ENCODE measurements around the gene UNC5A.

The UNC5A gene

DNA sequence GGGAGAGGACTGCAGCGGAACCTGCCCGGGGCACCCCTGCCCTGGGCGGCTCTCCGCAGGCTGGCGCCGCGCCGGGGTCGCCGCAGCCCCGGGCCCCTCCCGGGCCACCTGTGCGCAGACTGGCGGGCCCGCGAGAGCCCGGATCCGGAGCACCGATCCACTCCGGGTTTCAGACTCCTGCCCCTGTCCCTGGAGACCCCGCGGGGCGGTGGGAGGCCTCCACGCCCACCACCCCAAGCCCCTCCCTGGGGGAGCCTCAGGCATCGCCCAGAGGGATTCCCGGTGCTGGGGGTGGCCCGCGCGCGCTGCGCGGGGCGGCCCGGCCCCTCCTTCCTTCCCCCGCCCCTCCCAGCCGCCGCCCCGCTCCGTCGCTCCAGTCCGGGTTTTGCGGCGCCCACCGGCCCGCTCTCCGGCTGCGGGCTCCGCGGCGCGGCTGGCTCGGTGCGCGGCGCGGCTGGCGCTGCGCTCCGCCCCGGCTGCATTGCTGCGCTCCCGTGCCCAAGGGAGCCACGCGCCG lies at the start of gene UNC5A:
TSS of gene UNC5A (plus strand) at position 479 of the 517 bp plus-strand sequence. CDS start 192 bp downstream, outside the sequence.
- peak; percentile 9 for DNase-seq

GRCh38 chr5:176761755-176762154 lies 48.6 kb upstream of the UNC5A start:
- DNase-seq: no peak

DNA sequence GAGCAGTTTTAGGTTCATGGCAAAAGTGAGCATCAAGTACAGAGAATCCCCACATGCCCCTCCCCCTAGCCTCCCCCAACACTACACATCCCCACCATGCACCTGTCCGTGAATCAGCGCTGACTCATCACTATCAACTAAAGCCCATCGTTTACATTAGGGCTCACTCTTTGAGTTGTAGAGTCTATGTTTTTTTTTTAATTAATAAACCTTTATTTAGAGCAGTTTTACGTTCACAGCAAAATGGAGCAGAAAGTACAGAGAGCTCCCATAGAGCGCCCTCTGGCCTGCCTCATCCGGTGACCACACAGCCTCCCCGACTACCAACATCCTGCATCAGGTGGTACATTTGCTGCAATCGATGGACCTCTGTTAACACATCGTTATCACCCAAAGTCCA lies 47.9 kb upstream of the UNC5A start:
- DNase-seq: no peak

- DNase-seq: no peak
Observed at GRCh38 chr5:176765687-176766086, 44.7 kb upstream of the UNC5A start.

- no peak for DNase-seq
Observed at GRCh38 chr5:176768174-176768970, 42.0 kb upstream of the UNC5A start.

DNA sequence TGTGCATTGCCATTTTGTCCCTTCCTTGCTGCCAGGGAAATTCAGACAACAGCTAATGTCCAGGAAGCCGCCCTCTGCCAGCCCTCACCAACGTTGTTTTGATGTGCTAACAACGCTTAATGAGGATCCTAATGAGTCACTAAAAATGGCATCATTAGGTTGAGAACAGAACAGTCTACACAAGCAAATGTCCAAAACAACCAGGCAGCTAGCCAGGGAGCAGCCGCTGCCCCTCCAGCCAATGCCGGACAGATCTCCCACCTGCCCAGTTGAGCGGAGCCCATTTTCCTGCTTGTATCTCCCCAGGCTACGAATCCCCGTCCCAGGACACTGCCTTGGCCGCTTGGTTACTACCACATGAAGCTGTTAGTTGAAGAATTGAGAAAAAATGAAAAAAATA lies 40.4 kb upstream of the UNC5A start:
- no peak for DNase-seq

DNA sequence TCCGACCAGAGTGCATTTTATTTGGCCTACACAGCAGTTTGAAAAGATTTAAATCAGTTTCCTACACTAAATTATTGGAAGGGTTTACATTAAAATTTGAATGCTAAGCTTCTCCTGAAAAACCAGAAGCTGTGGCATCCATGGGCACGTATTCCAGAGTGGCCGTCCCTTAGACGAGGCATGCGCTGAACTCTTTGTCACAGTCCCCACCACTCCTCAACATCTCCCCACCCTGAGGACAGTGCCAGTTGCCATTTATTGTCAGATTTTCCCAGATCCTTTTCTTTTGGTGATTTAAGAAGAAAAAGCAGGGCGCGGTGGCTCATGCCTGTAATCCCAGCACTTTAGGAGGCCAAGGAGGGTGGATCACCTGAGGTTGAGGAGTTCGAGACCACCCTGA lies 39.9 kb upstream of the UNC5A start:
- DNase-seq: no peak

DNA sequence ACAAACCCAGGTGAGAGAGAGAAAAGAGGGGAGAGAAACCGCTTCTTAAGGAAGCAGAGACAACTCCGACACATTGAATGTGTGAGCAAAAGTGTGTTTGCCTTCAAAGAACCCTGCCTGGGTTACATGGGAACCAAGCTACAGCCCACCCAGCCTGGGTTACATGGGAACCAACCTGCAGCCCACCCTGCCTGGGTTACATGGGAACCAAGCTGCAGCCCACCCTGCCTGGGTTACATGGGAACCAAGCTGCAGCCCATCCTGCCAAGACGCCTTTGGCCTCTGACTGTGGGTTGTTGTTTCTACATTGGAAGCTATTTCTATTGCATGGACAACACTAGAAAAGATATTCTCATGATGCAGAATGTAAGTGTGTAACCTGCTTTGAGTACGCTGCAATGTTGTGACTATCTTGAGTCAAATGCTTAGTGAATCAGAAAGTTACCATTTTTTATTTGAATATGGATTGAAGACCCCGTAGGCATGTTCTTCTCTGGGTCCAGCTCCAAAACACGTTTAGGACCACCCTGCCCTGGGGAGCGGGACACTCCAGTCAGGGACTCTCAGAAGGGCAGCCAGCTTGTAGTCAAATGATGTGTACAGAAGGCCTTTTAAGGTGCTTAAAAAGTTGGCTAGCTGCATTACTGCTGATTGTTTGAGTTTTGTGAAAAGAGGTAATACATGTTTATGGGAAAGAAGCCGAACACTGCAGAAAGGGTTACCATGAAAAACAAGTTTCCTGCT lies 39.1 kb upstream of the UNC5A start:
- DNase-seq: no peak

- DNase-seq: no peak
Observed at GRCh38 chr5:176772271-176773210, 37.8 kb upstream of the UNC5A start.

DNA sequence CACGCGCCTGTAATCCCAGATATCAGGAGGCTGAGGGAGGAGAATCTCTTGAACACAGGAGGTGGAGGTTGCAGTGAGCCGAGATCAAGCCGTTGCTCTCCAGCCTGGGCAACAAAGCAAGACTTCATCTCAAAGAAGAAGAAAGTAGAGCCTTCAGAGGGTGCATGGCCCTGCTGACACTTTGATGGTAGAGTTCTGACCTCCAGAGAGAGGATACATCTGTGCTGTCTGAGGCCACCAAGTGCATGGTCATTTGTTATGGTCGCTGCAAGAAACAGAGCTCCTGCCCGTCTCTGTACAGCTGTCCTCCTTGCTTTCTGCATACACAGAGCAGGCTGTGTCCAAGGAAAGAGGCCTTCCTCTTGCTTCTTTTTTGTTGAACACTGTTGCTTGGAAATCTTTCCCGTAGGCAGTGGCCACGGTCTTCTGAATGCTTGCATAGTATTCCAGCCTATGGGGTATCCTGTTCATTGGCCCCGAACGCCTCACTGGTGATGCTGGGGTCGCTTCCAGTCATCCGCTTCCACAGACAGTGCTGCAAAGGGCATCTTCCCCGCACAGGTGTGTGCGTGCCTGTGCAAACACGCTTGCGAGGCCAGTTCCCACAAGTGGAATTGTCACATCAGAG lies 36.8 kb upstream of the UNC5A start:
- no peak for DNase-seq

- no peak for DNase-seq
Observed at GRCh38 chr5:176774216-176775171, 35.9 kb upstream of the UNC5A start.

DNA sequence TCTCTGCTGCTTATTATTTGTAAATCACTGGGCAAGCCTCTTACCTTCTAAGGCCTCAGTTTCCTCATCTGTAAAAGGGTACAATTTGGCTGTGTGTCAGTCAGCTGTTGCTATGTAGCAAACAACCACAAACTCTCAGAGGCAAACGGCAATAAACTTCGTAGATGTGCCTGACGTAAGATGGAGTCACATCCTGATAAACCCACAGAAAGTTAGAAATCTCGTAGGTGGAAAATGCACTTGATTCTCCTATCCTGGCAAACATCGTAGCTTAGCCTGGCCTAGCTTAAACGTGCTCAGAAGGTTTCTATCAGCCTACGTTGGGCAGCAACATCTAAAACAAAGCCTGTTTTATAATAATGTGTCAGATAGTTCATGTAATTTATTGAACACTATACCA lies 35.0 kb upstream of the UNC5A start:
- DNase-seq: no peak

DNA sequence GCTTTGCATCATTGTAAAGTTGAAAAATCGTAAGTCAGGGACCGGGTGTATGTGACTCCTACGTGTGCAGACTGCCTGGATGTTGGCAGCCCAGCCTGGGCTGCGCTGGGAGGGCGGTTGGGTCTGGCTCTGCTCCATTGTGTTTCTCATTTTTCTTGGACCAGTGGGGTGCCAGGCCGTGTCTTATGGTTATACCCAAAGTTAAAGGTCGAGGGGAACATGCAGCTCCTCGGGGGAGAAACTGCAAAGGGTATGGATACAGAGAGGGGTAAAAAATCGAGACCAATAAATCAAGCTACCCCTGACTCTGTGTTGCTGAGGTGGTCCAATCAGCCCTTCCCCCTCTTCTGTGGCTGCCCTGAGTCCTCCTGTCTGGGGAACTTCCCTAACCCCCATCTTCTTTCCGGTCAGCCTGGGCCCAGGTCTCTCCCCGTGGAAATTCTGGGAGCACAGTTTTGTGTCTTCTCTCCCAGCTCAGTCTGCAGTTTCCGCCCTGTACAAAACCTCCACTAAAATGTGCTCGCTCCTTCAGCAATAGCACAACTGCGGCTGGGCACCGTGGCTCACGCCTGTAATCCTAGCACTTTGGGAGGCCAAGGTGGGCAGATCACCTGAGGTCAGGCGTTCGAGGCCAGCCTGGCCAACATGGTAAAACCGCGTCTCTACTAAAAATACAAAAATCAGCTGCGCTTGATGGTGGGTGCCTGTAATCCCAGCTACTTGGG lies 34.1 kb upstream of the UNC5A start:
- DNase-seq: no peak

DNA sequence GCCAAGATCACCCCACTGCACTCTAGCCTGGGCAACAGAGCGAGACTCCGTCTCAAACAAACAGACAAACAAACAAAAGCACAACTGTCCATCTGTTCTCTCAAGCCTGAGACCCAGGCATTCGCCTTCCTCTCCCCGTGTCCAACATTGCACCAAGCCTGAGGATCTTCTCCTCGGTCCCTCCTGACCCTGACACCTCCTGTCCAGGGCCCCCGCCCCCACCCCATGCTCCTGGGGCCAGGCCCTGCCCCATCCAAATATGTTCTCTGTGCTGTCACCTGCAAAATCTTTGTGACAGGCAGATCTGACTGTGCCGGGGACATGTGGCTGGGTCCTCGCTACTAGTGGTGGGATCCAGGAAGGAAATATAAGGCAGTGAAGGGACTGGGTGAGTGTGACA lies 33.4 kb upstream of the UNC5A start:
- DNase-seq: no peak

DNA sequence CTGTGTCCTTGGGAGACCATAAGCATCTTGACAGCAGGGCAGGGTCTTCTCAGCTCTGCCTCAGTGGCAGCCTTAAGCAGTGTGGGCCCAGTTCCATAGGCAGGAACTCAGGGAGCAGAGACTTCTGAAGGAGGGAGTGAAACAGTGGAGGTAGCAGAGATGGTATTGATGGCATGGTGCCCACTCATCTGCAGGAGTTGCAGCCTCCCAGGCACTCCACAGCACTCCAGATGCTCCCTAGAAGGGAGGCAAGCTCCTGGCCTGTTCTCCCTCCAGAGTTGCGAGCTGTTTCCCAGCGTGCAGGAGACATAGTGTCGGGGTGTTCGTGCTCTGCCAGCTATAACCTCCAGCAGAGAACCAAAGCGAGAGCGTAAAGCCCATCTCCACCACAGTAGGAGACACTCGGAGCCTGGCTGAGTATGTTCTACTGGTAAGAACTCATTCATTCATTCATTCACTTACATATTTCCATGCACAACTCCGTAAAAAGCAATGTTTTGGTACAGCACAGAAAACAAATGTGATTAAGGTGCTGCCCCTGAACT lies 31.4 kb upstream of the UNC5A start:
- no peak for DNase-seq

DNA sequence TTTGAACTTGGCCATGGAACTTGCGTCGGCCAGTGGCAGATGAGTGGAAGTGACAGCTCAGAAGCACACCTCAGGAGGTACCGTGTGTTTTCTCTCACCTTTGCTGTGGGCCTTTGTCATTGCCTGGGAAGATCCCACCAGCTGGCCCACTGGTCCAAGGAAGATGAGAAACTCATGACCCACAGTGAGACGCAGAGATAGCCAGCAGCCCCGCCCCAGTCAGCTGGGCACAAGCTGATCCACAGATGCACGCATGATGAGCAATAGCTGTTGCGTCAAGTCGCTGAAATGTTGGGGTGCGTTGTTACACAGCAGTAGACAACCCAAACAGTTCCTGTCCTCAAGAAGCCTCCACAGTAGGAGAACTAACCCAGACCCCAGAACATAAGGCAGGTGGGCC lies 30.8 kb upstream of the UNC5A start:
- DNase-seq: no peak

GRCh38 chr5:176780176-176781053 lies 29.9 kb upstream of the UNC5A start:
- no peak for DNase-seq

- DNase-seq: no peak
Observed at GRCh38 chr5:176781054-176781375, 29.3 kb upstream of the UNC5A start.
